ENCODE results near the gene FARP2. TPM values are rescaled to one million over a fixed set of nuclear protein-coding genes. Genes with fewer than 3 reads are reported as not detected.

FARP2 gene
- total RNA-seq, 4 donors from 2014 or later = 63.3 to 86.4 (median 66.0) TPM

GRCh38 chr2:241539616-241540374 lies 183.7 kb downstream of the FARP2 start:
- DNase-seq (ENCODE audit: low spot score in 2 of 2) = no peak
- WGBS, 2 donors = 96 to 98% methylated on average over 11 of the region's 11 CpGs
- intact Hi-C loops (cut with DNase I; ENCODE audit: low total_unique reads) = no loop called here
- no peak overlapping the region for H3K4me3 ChIP-seq (ENCODE audit: low read depth, poor library complexity, severe bottlenecking)
- TF ChIP-seq CTCF (IDR thresholded peaks at IDR 0.05) (no peak), POLR2A (IDR thresholded peaks at IDR 0.05) (no peak)

- 22 to 28% methylated on average over 10 of the region's 10 CpGs for WGBS, 2 donors
- DNase-seq (ENCODE audit: low spot score in 2 of 2) = no peak
- no peak overlapping the region for H3K4me3 ChIP-seq (ENCODE audit: low read depth, poor library complexity, severe bottlenecking)
- TF ChIP-seq CTCF (IDR thresholded peaks at IDR 0.05) (no peak), POLR2A (IDR thresholded peaks at IDR 0.05) (no peak)
- intact Hi-C loops (cut with DNase I; ENCODE audit: low total_unique reads) = no loop called here
Measured at GRCh38 chr2:241540401-241540770, 184.3 kb downstream of the FARP2 start.

GRCh38 chr2:241540771-241541561 lies 184.9 kb downstream of the FARP2 start:
- 3 to 4% methylated on average over 39 to 55 of the region's 68 CpGs for whole genome bisulfite sequencing, 2 donors
- DNase-seq (ENCODE audit: low spot score in 2 of 2) = no peak
- no peak for TF ChIP-seq CTCF (IDR thresholded peaks at IDR 0.05)
- no peak for TF ChIP-seq POLR2A (IDR thresholded peaks at IDR 0.05)
- no peak overlapping the region for H3K4me3 ChIP-seq (ENCODE audit: low read depth, poor library complexity, severe bottlenecking)
- intact Hi-C loops (cut with DNase I; ENCODE audit: low total_unique reads) = no loop called here

GRCh38 chr2:241541564-241542277 lies 185.6 kb downstream of the FARP2 start:
- 16 to 32% methylated on average over 26 to 53 of the region's 62 CpGs for WGBS, 2 donors
- no peak for DNase-seq (ENCODE audit: low spot score in 2 of 2)
- TF ChIP-seq CTCF (IDR thresholded peaks at IDR 0.05) = no peak
- no peak for TF ChIP-seq POLR2A (IDR thresholded peaks at IDR 0.05)
- H3K4me3 ChIP-seq (ENCODE audit: low read depth, poor library complexity, severe bottlenecking) = no peak overlapping the region
- intact Hi-C loops (cut with DNase I; ENCODE audit: low total_unique reads) = no loop called here

GRCh38 chr2:241542278-241542605 lies 186.2 kb downstream of the FARP2 start:
- no peak for DNase-seq (ENCODE audit: low spot score in 2 of 2)
- WGBS, 2 donors = 79 to 90% methylated on average over 15 of the region's 15 CpGs
- no peak overlapping the region for H3K4me3 ChIP-seq (ENCODE audit: low read depth, poor library complexity, severe bottlenecking)
- intact Hi-C loops (cut with DNase I; ENCODE audit: low total_unique reads) = no loop called here
- TF ChIP-seq POLR2A (IDR thresholded peaks at IDR 0.05) (no peak), CTCF (IDR thresholded peaks at IDR 0.05) (no peak)

Small RNAs within 50 kb of the gene (microRNA-seq; reads per million reads assigned to microRNA genes)
- 0 reads per million in 2 donors for gene MIR3133 (ENCODE audit: borderline number of aligned reads in 1 of 2, borderline replicate concordance in 2 of 2)

Other genes with a start within 250 kb of the FARP2 start
- gene PASK, start 206.8 kb upstream of the FARP2 start, total RNA-seq = 10 to 100 TPM in 1 of 4 donors, 1 to 10 TPM in 3; 4.8 to 11.9 (median 6.5) TPM
- gene PPP1R7, start 205.8 kb upstream of the FARP2 start, total RNA-seq = 10 to 100 TPM; 36.8 to 68.7 (median 56.4) TPM
- gene ANO7, start 167.6 kb upstream of the FARP2 start, total RNA-seq = under 1 TPM; 0.19 to 0.67 (median 0.35) TPM
- gene HDLBP, start 40.6 kb upstream of the FARP2 start, total RNA-seq = 100 to 1,000 TPM; 241 to 393 (median 294) TPM
- gene SEPTIN2, start 40.4 kb upstream of the FARP2 start, total RNA-seq = 100 to 1,000 TPM in 3 of 4 donors, 10 to 100 TPM in 1; 97.3 to 164 (median 124) TPM
- gene STK25, start 152.3 kb downstream of the FARP2 start, total RNA-seq = 100 to 1,000 TPM; 137 to 315 (median 188) TPM
- gene BOK, start 202.5 kb downstream of the FARP2 start, total RNA-seq = 10 to 100 TPM; 44.2 to 59.9 (median 54.7) TPM

Data from lower leg skin (tissue), 4 donors.